MM.1S (cell line): ENCODE results near the gene NCAM2.

ENCODE experiments used
- DNase-seq: peaks from one replicate; pipeline ENCODE4 v3.0.0-alpha.2; 2015
- H2AFZ ChIP-seq: fragments of 300-600 bp; sonication (generic); 2 replicates; pipeline ENCODE4 v1.6.0; 2016; ENCODE audit warnings: antibody characterized with exemption, low read length
- H3F3A ChIP-seq: fragments of 300-600 bp; sonication (generic); 2 replicates; pipeline ENCODE4 v1.6.1; 2016; ENCODE audit warnings: mild to moderate bottlenecking, antibody characterized with exemption, low read length, moderate library complexity, mixed read lengths; ENCODE audit not compliant: insufficient read depth
- H3K27ac ChIP-seq: fragments of 300-600 bp; sonication (generic); 2 replicates; pipeline ENCODE4 v1.5.1; 2016; ENCODE audit warnings: mild to moderate bottlenecking, low read length
- H3K27me3 ChIP-seq: fragments of 300-600 bp; sonication (generic); replicated peaks from 2 replicates; pipeline ENCODE4 v1.6.0; 2016; ENCODE audit warnings: low read length; ENCODE audit not compliant: insufficient read depth
- H3K36me3 ChIP-seq: fragments of 300-600 bp; sonication (generic); replicated peaks from 2 replicates; pipeline ENCODE4 v1.6.1; 2016; ENCODE audit warnings: mild to moderate bottlenecking, low read length, mixed read lengths; ENCODE audit not compliant: insufficient read depth
- H3K4me1 ChIP-seq: fragments of 300-600 bp; sonication (generic); 2 replicates; pipeline ENCODE4 v1.6.1; 2016; ENCODE audit warnings: low read length, mixed read lengths
- H3K4me2 ChIP-seq: fragments of 300-600 bp; sonication (generic); 2 replicates; pipeline ENCODE4 v1.6.0; 2016; ENCODE audit warnings: low read depth, low read length
- H3K4me3 ChIP-seq: fragments of 300-600 bp; sonication (generic); 2 replicates; pipeline ENCODE4 v1.5.1; 2016; ENCODE audit warnings: low read length, mixed read lengths
- H3K79me2 ChIP-seq: fragments of 300-600 bp; sonication (generic); 2 replicates; pipeline ENCODE4 v1.6.1; 2016; ENCODE audit warnings: mixed run types, low read length, mixed read lengths
- H3K9ac ChIP-seq: fragments of 300-600 bp; sonication (generic); 2 replicates; pipeline ENCODE4 v1.6.1; 2016; ENCODE audit warnings: low read length, mixed read lengths
- H3K9me2 ChIP-seq: fragments of 300-600 bp; sonication (generic); replicated peaks from 2 replicates; pipeline ENCODE4 v1.6.1; 2016; ENCODE audit warnings: mild to moderate bottlenecking, low read length, mixed read lengths; ENCODE audit not compliant: insufficient read depth
- H3K9me3 ChIP-seq: fragments of 300-600 bp; sonication (generic); replicated peaks from 2 replicates; pipeline ENCODE4 v1.6.1; 2016; ENCODE audit warnings: mild to moderate bottlenecking, low read length, mixed read lengths; ENCODE audit not compliant: insufficient read depth
- H4K20me1 ChIP-seq: fragments of 300-600 bp; sonication (generic); 2 replicates; pipeline ENCODE4 v1.6.1; 2016; ENCODE audit warnings: mild to moderate bottlenecking, low read length, moderate library complexity, mixed read lengths; ENCODE audit not compliant: insufficient read depth
- EZH2 ChIP-seq: fragments of 300-600 bp; sonication (generic); optimal IDR thresholded peaks from 2 replicates; pipeline ENCODE3; 2017; ENCODE audit warnings: low read depth, mild to moderate bottlenecking, antibody characterized with exemption, low read length, mixed read lengths
- EZH2phosphoT487 ChIP-seq: fragments of 300-600 bp; sonication (generic); IDR thresholded peaks from 2 replicates; pipeline ENCODE4 v1.6.1; 2018; ENCODE audit warnings: antibody characterized with exemption, low read length
- TF ChIP-seq, protein P1 (sequence below): fragments of 300-600 bp; sonication (generic); IDR thresholded peaks from 2 replicates; pipeline ENCODE4 v1.5.1; 2016; ENCODE audit warnings: antibody characterized with exemption, low read length, mixed read lengths

The NCAM2 gene

DNA sequence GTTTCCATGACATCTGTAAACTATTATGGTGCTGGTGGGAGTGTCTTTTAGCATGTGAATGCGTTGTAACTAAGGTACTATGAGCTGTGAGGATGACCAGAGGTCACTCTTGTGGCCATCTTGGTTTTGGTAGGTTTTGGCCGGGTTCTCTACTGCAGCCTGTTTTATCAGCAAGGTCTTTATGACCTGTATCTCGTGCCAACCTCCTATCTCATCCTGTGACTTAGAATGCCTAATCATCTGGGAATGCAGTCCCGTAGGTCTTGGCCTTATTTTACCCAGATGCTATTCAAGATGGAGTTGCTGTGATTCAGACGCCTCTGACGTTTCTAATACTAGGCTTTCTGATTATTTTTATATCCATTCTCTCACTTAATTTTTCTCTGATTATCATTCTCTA is 9.4 kb downstream of the NCAM2 start:
- H3K4me3 ChIP-seq, result no peak overlapping the region
- H3K27me3 ChIP-seq, result no peaks in the 10 kb centered on the region
- no peaks in the 10 kb centered on the region for H3K9me3 ChIP-seq
- H3K36me3 ChIP-seq, result no peaks in the 10 kb centered on the region
- DNase-seq, result no peak
- peaks cover 6% of the 10 kb centered on the region; the same call in 1 of the 2 replicates for H3K4me1 ChIP-seq
- H2AFZ ChIP-seq, result no peak overlapping the region
- no peaks in the 10 kb centered on the region for H4K20me1 ChIP-seq
- H3K27ac ChIP-seq, result no peak overlapping the region
- no peaks in the 10 kb centered on the region for H3K9me2 ChIP-seq
- no peak overlapping the region for H3K9ac ChIP-seq
- no peak for TF ChIP-seq EZH2
- TF ChIP-seq, protein P1, sequence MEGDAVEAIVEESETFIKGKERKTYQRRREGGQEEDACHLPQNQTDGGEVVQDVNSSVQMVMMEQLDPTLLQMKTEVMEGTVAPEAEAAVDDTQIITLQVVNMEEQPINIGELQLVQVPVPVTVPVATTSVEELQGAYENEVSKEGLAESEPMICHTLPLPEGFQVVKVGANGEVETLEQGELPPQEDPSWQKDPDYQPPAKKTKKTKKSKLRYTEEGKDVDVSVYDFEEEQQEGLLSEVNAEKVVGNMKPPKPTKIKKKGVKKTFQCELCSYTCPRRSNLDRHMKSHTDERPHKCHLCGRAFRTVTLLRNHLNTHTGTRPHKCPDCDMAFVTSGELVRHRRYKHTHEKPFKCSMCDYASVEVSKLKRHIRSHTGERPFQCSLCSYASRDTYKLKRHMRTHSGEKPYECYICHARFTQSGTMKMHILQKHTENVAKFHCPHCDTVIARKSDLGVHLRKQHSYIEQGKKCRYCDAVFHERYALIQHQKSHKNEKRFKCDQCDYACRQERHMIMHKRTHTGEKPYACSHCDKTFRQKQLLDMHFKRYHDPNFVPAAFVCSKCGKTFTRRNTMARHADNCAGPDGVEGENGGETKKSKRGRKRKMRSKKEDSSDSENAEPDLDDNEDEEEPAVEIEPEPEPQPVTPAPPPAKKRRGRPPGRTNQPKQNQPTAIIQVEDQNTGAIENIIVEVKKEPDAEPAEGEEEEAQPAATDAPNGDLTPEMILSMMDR, result no peak
- H3K79me2 ChIP-seq, result no peaks in the 10 kb centered on the region
- H3F3A ChIP-seq, result peaks cover under 1% of the 10 kb centered on the region; the same call in 1 of the 2 replicates
- H3K4me2 ChIP-seq, result no peak overlapping the region

DNA sequence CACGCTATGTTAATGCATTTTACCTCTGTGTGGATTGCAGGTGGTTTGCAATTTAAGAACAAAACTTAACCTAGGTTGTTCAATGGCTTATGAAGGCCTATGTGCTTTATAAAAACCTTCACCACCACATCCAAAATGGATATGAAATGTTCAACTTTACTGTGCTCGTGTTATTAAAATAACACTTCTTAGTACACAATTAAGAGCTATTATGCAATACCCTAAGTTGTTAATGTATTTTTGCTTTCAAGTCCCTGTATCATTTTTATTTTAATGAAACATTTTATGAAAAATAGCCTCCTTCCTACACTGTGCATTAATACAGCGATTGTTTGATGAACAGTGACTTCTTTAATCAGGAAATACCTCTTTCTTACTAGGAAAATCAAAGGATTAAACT is 12.0 kb downstream of the NCAM2 start:
- Histone ChIP-seq H3K9ac (no peak overlapping the region), H3K9me3 (no peaks in the 10 kb centered on the region), H3K4me1 (no peaks in the 10 kb centered on the region), H3K9me2 (no peaks in the 10 kb centered on the region), H3K4me2 (no peak overlapping the region), H3K4me3 (no peak overlapping the region), H4K20me1 (no peaks in the 10 kb centered on the region), H3K79me2 (no peaks in the 10 kb centered on the region), H3K27me3 (no peaks in the 10 kb centered on the region), H3K36me3 (no peaks in the 10 kb centered on the region), H3K27ac (no peak overlapping the region), H3F3A (no peaks in the 10 kb centered on the region), H2AFZ (no peak overlapping the region)
- no peak for DNase-seq
- TF ChIP-seq EZH2 (no peak), EZH2phosphoT487 (no peak)
- TF ChIP-seq, protein P1, result no peak

DNA sequence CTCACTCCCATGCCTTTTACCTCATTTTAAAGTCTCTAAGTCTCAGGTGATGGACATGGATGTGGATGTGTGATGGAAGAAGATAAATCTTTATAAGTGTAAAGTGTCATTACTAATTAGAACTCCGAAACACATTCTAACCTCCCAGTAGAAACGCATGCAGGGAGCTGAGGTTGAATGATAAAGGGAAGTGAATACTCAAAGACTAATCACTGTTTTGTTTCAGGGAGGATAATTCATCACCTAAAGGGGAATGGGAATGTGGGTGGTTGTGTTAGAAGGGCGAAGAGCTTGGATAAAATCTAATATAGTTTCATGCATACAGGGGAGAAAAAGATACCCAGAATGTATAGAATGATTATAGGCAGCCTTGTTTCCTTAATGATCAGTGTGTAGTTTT is 12.5 kb downstream of the NCAM2 start:
- H3K4me2 ChIP-seq, result no peak overlapping the region
- H3F3A ChIP-seq, result no peaks in the 10 kb centered on the region
- no peaks in the 10 kb centered on the region for H3K79me2 ChIP-seq
- H3K4me1 ChIP-seq, result no peaks in the 10 kb centered on the region
- no peak overlapping the region for H3K9ac ChIP-seq
- H2AFZ ChIP-seq, result no peak overlapping the region
- no peaks in the 10 kb centered on the region for H3K9me3 ChIP-seq
- no peaks in the 10 kb centered on the region for H3K27me3 ChIP-seq
- no peak overlapping the region for H3K4me3 ChIP-seq
- H3K9me2 ChIP-seq, result no peaks in the 10 kb centered on the region
- no peaks in the 10 kb centered on the region for H3K36me3 ChIP-seq
- no peaks in the 10 kb centered on the region for H4K20me1 ChIP-seq
- no peak for DNase-seq
- H3K27ac ChIP-seq, result no peak overlapping the region
- TF ChIP-seq, protein P1, result no peak
- no peak for TF ChIP-seq EZH2phosphoT487
